HCT116 (cell line): Measurements from ENCODE around the gene PKMYT1.

Experiments
- POLR2A ChIP-seq: IDR thresholded peaks from 2 replicates; pipeline ENCODE4 v1.7.0; 2011; ENCODE audit warnings: borderline replicate concordance; ENCODE audit not compliant: insufficient read depth, insufficient read length; ENCODE audit errors: extremely low read depth
- ZNF274 ChIP-seq: fragments of 200-500 bp; sonication (Bioruptor generic); IDR thresholded peaks from 2 replicates; pipeline ENCODE4 v1.6.1; 2014; ENCODE audit warnings: mild to moderate bottlenecking, low read depth, low read length, inconsistent platforms
- TF ChIP-seq, protein P1 (sequence below), 3 experiments: fragments of 200-600 bp in 1 of 3; sonication (generic) in 1 of 3; IDR thresholded peaks in 2 of 3; conservative IDR thresholded peaks in 1 of 3; 2 replicates each; pipeline ENCODE4 v1.5.1; 2012 to 2017; ENCODE audit warnings: low read depth in 2 of 3, low read length in 2 of 3, antibody characterized with exemption in 1 of 3, borderline replicate concordance in 1 of 3, control low read depth in 1 of 3, mild to moderate bottlenecking in 1 of 3, mixed read lengths in 1 of 3, mixed run types in 1 of 3, moderate library complexity in 1 of 3; ENCODE audit not compliant: insufficient read depth in 1 of 3

DNA sequence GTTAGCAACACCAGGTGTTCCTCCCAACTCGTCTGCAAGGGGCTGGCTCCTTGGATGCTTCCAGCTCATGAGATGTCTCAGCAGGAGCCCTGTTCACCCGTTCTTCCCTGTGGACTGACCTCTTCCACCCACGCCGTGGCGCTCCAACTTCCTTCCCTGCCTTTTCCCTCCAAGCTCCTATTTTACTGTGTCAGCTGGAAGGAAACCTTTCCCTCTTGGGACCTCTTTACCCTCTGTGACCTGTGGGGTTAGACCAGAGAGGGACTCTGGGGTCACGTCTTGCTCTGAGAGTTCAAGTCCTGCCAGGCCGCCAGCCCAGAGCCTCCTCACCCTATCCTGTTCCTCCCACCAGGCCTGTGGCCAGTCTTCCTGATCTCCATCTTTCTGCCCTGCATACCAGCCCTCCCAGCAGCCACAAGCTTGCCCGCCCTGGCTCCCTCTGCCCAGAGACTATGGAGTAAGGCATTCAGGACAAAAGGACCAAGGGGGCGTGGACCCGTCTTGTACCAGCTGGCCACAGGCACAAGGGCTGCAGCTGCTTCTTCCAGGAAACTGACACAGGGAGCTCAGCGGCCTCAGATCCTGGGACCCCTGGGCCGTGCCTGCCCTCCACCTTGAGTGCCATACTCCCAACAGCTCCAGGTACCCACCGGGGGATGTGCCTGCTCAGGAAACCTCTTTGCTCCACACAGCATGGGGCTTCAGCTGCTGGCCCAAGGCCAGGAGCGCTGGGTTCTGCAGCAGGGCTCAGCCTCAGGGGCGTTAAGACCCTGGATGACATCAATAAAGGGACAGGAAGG is 8.1 kb downstream of the PKMYT1 start:
- TF ChIP-seq, protein P1, sequence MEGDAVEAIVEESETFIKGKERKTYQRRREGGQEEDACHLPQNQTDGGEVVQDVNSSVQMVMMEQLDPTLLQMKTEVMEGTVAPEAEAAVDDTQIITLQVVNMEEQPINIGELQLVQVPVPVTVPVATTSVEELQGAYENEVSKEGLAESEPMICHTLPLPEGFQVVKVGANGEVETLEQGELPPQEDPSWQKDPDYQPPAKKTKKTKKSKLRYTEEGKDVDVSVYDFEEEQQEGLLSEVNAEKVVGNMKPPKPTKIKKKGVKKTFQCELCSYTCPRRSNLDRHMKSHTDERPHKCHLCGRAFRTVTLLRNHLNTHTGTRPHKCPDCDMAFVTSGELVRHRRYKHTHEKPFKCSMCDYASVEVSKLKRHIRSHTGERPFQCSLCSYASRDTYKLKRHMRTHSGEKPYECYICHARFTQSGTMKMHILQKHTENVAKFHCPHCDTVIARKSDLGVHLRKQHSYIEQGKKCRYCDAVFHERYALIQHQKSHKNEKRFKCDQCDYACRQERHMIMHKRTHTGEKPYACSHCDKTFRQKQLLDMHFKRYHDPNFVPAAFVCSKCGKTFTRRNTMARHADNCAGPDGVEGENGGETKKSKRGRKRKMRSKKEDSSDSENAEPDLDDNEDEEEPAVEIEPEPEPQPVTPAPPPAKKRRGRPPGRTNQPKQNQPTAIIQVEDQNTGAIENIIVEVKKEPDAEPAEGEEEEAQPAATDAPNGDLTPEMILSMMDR (IDR thresholded peaks at IDR 0.05 in 2 of 3, conservative IDR thresholded peaks at IDR 0.05 in 1 of 3; ENCODE audit: borderline replicate concordance in 1 of 3, insufficient read depth in 1 of 3, low read depth in 2 of 3, low read length in 2 of 3): no peak
- TF ChIP-seq ZNF274 (no peak), POLR2A (peak; percentile 19)
